Osteoblast (primary cell): ENCODE data around the gene POLA2. TPM values are rescaled to one million over a fixed set of nuclear protein-coding genes. Genes with fewer than 3 reads are reported as not detected.

ENCODE experiments used
- DNase-seq: peaks from one replicate; pipeline ENCODE4 v3.0.0; 2011; ENCODE audit warnings: low spot score, mixed read lengths; ENCODE audit not compliant: insufficient read length; ENCODE audit errors: missing footprints
- H2AFZ ChIP-seq: 2 replicates; pipeline ENCODE4 v1.6.0; 2011; ENCODE audit warnings: mild to moderate bottlenecking, low read length
- H3K27ac ChIP-seq: 2 replicates; pipeline ENCODE4 v1.5.1; 2011; ENCODE audit warnings: mild to moderate bottlenecking, low read depth, low read length, moderate library complexity
- H3K27me3 ChIP-seq: 2 replicates; pipeline ENCODE4 v1.6.0; 2012; ENCODE audit warnings: mild to moderate bottlenecking, control low read depth, inconsistent platforms, low read length, moderate library complexity; ENCODE audit not compliant: insufficient read depth
- H3K36me3 ChIP-seq: 2 replicates; pipeline ENCODE4 v1.5.1; 2011; ENCODE audit warnings: mild to moderate bottlenecking, low read length, control low read depth, moderate library complexity; ENCODE audit not compliant: insufficient read depth
- H3K4me1 ChIP-seq: 2 replicates; pipeline ENCODE4 v1.5.1; 2011; ENCODE audit warnings: mild to moderate bottlenecking, low read length, control low read depth, moderate library complexity; ENCODE audit not compliant: insufficient read depth
- H3K4me2 ChIP-seq: 2 replicates; pipeline ENCODE4 v1.6.0; 2011; ENCODE audit warnings: mild to moderate bottlenecking, low read length; ENCODE audit not compliant: insufficient read depth
- H3K4me3 ChIP-seq: fragments of 200-600 bp; sonication (generic); 3 replicates; pipeline ENCODE4 v1.5.1; 2012; ENCODE audit warnings: mild to moderate bottlenecking, low read length, inconsistent platforms; ENCODE audit not compliant: insufficient read depth
- H3K79me2 ChIP-seq: 2 replicates; pipeline ENCODE4 v1.6.0; 2012; ENCODE audit warnings: mild to moderate bottlenecking, low read length, control low read depth, inconsistent platforms; ENCODE audit not compliant: insufficient read depth
- H3K9me3 ChIP-seq: 2 replicates; pipeline ENCODE4 v1.5.1; 2011; ENCODE audit warnings: low read depth, low read length, control low read depth
- H4K20me1 ChIP-seq: 2 replicates; pipeline ENCODE4 v1.6.0; 2012; ENCODE audit warnings: mild to moderate bottlenecking, low read length, control low read depth; ENCODE audit not compliant: insufficient read depth
- CTCF ChIP-seq: IDR thresholded peaks from 2 replicates; pipeline ENCODE4 v1.5.1; 2011; ENCODE audit warnings: mild to moderate bottlenecking, low read depth, low read length, moderate library complexity; ENCODE audit errors: extremely low read depth
- total RNA-seq: library from RNA; depleted of rRNA; stranded (reverse); fragments of >200 nt; gene quantifications from 2 replicates; pipeline ENCODE4 v1.2.3, GENCODE V29; 2012

Gene POLA2
- total RNA-seq, 1 donor, result 4.3 TPM

GRCh38 chr11:65340226-65340625, 78.5 kb downstream of the POLA2 start:
- Histone ChIP-seq H3K9me3 (no peaks in the 10 kb centered on the region), H3K36me3 (peaks cover 70% of the 10 kb centered on the region), H3K4me1 (peaks cover 3% of the 10 kb centered on the region), H3K4me3 (no peak overlapping the region), H2AFZ (no peak overlapping the region), H3K27me3 (no peaks in the 10 kb centered on the region), H4K20me1 (peaks cover 56% of the 10 kb centered on the region), H3K79me2 (peaks cover 66% of the 10 kb centered on the region), H3K4me2 (no peak overlapping the region), H3K27ac (no peak overlapping the region)
- TF ChIP-seq CTCF, result no peak
- peak; percentile 34 for DNase-seq

- H3K4me3 ChIP-seq, result no peak overlapping the region
- H3K27ac ChIP-seq, result no peak overlapping the region
- H3K79me2 ChIP-seq, result peaks cover 50% of the 10 kb centered on the region
- H2AFZ ChIP-seq, result no peak overlapping the region
- no peak overlapping the region for H3K4me2 ChIP-seq
- TF ChIP-seq CTCF, result no peak
- H3K4me1 ChIP-seq, result no peaks in the 10 kb centered on the region
- DNase-seq, result no peak
- peaks cover 46% of the 10 kb centered on the region for H4K20me1 ChIP-seq
- H3K36me3 ChIP-seq, result peaks cover 84% of the 10 kb centered on the region
- no peaks in the 10 kb centered on the region for H3K9me3 ChIP-seq
- H3K27me3 ChIP-seq, result no peaks in the 10 kb centered on the region
Observed at GRCh38 chr11:65341856-65342255, 80.1 kb downstream of the POLA2 start.

Other genes with a start within 250 kb of the POLA2 start
- gene ARL2, start 247.8 kb upstream of the POLA2 start, total RNA-seq, result 66.3 and 78.5 TPM in 2 replicates
- gene SNX15, start 234.5 kb upstream of the POLA2 start, total RNA-seq, result 12.3 and 13.0 TPM in 2 replicates
- 7.6 and 9.7 TPM in 2 replicates for gene SAC3D1, start 220.8 kb upstream of the POLA2 start, total RNA-seq
- gene NAALADL1, start 203.4 kb upstream of the POLA2 start, total RNA-seq, result 15.6 and 17.7 TPM in 2 replicates
- 2.1 and 3.3 TPM in 2 replicates for gene CDCA5, start 177.9 kb upstream of the POLA2 start, total RNA-seq
- 38.6 and 39.4 TPM in 2 replicates for gene ZFPL1, start 177.7 kb upstream of the POLA2 start, total RNA-seq
- 122 and 153 TPM in 2 replicates for gene VPS51, start 165.7 kb upstream of the POLA2 start, total RNA-seq
- gene TM7SF2, start 150.1 kb upstream of the POLA2 start, total RNA-seq, result 8.8 and 10.1 TPM in 2 replicates
- 12.3 and 12.4 TPM in 2 replicates for gene ZNHIT2, start 144.3 kb upstream of the POLA2 start, total RNA-seq
- 94.3 and 118 TPM in 2 replicates for gene FAU, start 139.8 kb upstream of the POLA2 start, total RNA-seq
- gene MRPL49, start 139.6 kb upstream of the POLA2 start, total RNA-seq, result 37.4 and 41.6 TPM in 2 replicates
- gene SYVN1, start 127.4 kb upstream of the POLA2 start, total RNA-seq, result 10.3 and 11.9 TPM in 2 replicates
- not detected in 2 replicates for gene SPDYC, start 91.7 kb upstream of the POLA2 start, total RNA-seq
- gene CAPN1, start 80.0 kb upstream of the POLA2 start, total RNA-seq, result 102 and 116 TPM in 2 replicates
- gene CDC42EP2, start 52.9 kb downstream of the POLA2 start, total RNA-seq, result 15.0 and 15.6 TPM in 2 replicates
- 44.2 and 48.1 TPM in 2 replicates for gene DPF2, start 71.9 kb downstream of the POLA2 start, total RNA-seq
- gene TIGD3, start 92.8 kb downstream of the POLA2 start, total RNA-seq, result not detected in 2 replicates
- 4.1 and 4.3 TPM in 2 replicates for gene SLC25A45, start 120.7 kb downstream of the POLA2 start, total RNA-seq
- gene FRMD8, start 124.7 kb downstream of the POLA2 start, total RNA-seq, result 62.2 and 78.2 TPM in 2 replicates
- gene NEAT1, start 160.8 kb downstream of the POLA2 start, total RNA-seq, result 818 and 1,122 TPM in 2 replicates
- gene MALAT1, start 237.1 kb downstream of the POLA2 start, total RNA-seq, result 19,002 and 21,612 TPM in 2 replicates